DND-41 (cell line): ENCODE results near the gene BACH2.

Experiments used
- ATAC-seq: fragments of 200-7000 bp; cut with Tn5 transposase; 3 replicates; pipeline ENCODE4 v1.9.1; 2021; ENCODE audit warnings: low read depth; ENCODE audit not compliant: insufficient read depth
- DNase-seq: peaks from one replicate; pipeline ENCODE4 v3.0.0-alpha.2; 2020
- H2AFZ ChIP-seq: 2 replicates; pipeline ENCODE4 v1.6.0; 2012; ENCODE audit warnings: low read depth, low read length
- H3K27ac ChIP-seq: 2 replicates; pipeline ENCODE4 v1.5.1; 2012; ENCODE audit warnings: low read length, inconsistent platforms
- H3K27me3 ChIP-seq: fragments of 200-600 bp; sonication (generic); 2 replicates; pipeline ENCODE4 v1.6.0; 2012; ENCODE audit warnings: low read length, mild to moderate bottlenecking, inconsistent platforms; ENCODE audit not compliant: insufficient read depth, poor library complexity
- H3K36me3 ChIP-seq: 2 replicates; pipeline ENCODE4 v1.5.1; 2012; ENCODE audit warnings: low read length, inconsistent platforms; ENCODE audit not compliant: insufficient read depth
- H3K4me1 ChIP-seq: 2 replicates; pipeline ENCODE4 v1.5.1; 2012; ENCODE audit warnings: mild to moderate bottlenecking, low read length; ENCODE audit not compliant: insufficient read depth
- H3K4me2 ChIP-seq: 2 replicates; pipeline ENCODE4 v1.6.0; 2012; ENCODE audit warnings: mild to moderate bottlenecking, moderate library complexity, low read length, inconsistent platforms; ENCODE audit not compliant: insufficient read depth
- H3K4me3 ChIP-seq, 2 experiments: fragments of 200-600 bp in 1 of 2; shearing (Covaris generic) in 1 of 2; 2 replicates each; pipeline ENCODE4 v1.5.1; 2012 to 2016; ENCODE audit warnings: inconsistent platforms in 2 of 2, low read length in 2 of 2, mild to moderate bottlenecking in 2 of 2, low read depth in 1 of 2, moderate library complexity in 1 of 2
- H3K79me2 ChIP-seq: 2 replicates; pipeline ENCODE4 v1.6.0; 2012; ENCODE audit warnings: low read length, inconsistent platforms; ENCODE audit not compliant: insufficient read depth
- H3K9ac ChIP-seq: 2 replicates; pipeline ENCODE4 v1.6.0; 2012; ENCODE audit warnings: low read depth, mild to moderate bottlenecking, inconsistent platforms, low read length, moderate library complexity
- H3K9me3 ChIP-seq: 2 replicates; pipeline ENCODE4 v1.5.1; 2012; ENCODE audit warnings: low read length, moderate library complexity, mild to moderate bottlenecking, inconsistent platforms; ENCODE audit not compliant: insufficient read depth, severe bottlenecking
- H4K20me1 ChIP-seq: 2 replicates; pipeline ENCODE4 v1.6.0; 2012; ENCODE audit warnings: low read length; ENCODE audit not compliant: insufficient read depth
- EZH2 ChIP-seq: IDR thresholded peaks from 3 replicates; pipeline ENCODE4 v1.6.1; 2012; ENCODE audit warnings: borderline replicate concordance, low read depth, mild to moderate bottlenecking, moderate library complexity, low read length, inconsistent platforms; ENCODE audit not compliant: severe bottlenecking
- TF ChIP-seq, protein P1 (sequence below): IDR thresholded peaks from 2 replicates; pipeline ENCODE4 v1.5.1; 2012; ENCODE audit warnings: borderline replicate concordance, low read length, moderate library complexity, mild to moderate bottlenecking; ENCODE audit not compliant: poor library complexity, severe bottlenecking; ENCODE audit errors: extremely low read depth

The BACH2 gene

DNA sequence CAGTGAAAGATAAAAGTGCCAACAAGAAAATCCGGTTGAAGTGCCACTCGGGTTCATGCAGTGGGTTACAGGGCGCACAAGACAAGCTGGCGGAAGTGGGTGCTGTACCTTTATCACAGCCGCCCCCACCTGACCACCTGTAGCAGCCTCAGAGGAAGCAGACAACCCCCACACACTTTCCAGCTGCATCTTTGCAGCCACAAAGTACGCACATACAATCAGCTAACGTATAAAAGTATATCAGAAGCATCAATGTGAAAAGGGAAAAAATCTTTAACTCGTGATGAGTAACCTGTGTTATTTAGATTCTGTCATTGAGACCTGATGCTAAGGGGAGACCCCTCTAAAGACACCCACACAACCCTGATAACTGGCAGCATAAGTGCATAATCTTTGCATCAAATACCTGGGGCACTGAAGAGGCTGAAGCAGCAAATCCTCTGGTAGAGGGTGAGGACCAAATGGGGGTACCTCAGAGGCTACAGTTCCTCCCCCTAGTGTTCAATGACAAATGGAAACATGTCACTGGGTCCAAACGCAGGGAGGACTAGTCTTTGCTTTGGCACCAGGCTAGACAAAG, 22.1 kb downstream of the BACH2 start:
- ATAC-seq: peak; percentile 93
- Histone ChIP-seq H3K4me2 (peak overlapping the region; percentile 45), H2AFZ (peak overlapping the region; percentile 35; the same call in 1 of the 2 replicates), H3K36me3 (no peaks in the 10 kb centered on the region), H3K4me1 (peaks cover 38% of the 10 kb centered on the region), H3K4me3 (no peak overlapping the region; a peak in 1 of 4 replicates), H4K20me1 (no peaks in the 10 kb centered on the region), H3K27ac (peak overlapping the region; percentile 74), H3K79me2 (peaks cover 3% of the 10 kb centered on the region; the same call in 1 of the 2 replicates), H3K9me3 (no peaks in the 10 kb centered on the region), H3K9ac (peak overlapping the region; percentile 34), H3K27me3 (no peaks in the 10 kb centered on the region)
- TF ChIP-seq, protein P1, sequence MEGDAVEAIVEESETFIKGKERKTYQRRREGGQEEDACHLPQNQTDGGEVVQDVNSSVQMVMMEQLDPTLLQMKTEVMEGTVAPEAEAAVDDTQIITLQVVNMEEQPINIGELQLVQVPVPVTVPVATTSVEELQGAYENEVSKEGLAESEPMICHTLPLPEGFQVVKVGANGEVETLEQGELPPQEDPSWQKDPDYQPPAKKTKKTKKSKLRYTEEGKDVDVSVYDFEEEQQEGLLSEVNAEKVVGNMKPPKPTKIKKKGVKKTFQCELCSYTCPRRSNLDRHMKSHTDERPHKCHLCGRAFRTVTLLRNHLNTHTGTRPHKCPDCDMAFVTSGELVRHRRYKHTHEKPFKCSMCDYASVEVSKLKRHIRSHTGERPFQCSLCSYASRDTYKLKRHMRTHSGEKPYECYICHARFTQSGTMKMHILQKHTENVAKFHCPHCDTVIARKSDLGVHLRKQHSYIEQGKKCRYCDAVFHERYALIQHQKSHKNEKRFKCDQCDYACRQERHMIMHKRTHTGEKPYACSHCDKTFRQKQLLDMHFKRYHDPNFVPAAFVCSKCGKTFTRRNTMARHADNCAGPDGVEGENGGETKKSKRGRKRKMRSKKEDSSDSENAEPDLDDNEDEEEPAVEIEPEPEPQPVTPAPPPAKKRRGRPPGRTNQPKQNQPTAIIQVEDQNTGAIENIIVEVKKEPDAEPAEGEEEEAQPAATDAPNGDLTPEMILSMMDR: peak; percentile 51
- no peak for TF ChIP-seq EZH2
- DNase-seq: peak; percentile 84

DNA sequence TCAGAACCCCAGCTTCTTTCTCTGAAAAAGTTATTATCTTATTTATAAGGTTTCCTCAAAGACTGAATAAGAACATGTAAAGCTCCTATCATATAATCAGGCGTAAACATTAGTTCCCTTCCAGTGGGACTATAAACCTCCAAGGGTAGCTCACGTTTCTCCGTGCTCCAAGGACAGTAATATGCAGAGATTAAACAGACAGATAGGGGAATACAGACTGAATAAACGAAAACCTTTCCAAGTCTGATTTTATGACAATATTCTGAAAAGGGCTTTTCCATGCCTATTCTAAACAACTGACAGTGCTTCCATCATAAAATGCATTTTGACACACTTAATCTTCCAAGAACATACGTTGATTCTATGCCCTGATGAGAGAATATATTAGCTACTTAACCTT, 22.8 kb downstream of the BACH2 start:
- no peak for TF ChIP-seq EZH2
- TF ChIP-seq, protein P1: no peak
- Histone ChIP-seq H2AFZ (no peak overlapping the region), H3K36me3 (no peaks in the 10 kb centered on the region), H3K4me2 (no peak overlapping the region), H3K9me3 (no peaks in the 10 kb centered on the region), H3K4me3 (no peak overlapping the region), H3K27me3 (no peaks in the 10 kb centered on the region), H3K9ac (no peak overlapping the region), H4K20me1 (no peaks in the 10 kb centered on the region), H3K27ac (peak overlapping the region; percentile 58), H3K79me2 (peaks cover 3% of the 10 kb centered on the region; the same call in 1 of the 2 replicates), H3K4me1 (peaks cover 45% of the 10 kb centered on the region)
- DNase-seq (no peak), ATAC-seq (no peak)

DNA sequence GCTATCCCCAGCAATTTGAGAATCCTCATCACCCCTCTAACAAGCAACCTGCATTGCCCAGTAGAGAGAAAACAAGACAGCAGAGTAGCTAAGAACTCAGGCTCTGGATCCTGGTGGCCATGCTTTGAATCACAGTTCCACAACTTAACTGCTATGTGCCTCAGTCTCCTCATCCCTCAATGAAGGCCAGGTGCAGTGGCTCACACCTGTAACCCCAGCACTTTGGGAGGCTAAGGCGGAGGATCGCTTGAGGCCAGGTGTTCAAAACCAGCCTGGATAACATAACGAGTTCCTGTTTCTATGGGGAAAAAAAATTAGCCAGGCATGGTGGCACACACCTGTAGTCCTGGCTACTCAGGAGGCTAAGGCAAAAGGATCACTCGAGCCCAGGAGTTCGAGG, 23.7 kb downstream of the BACH2 start:
- no peaks in the 10 kb centered on the region for H3K9me3 ChIP-seq
- TF ChIP-seq, protein P1: no peak
- no peak for TF ChIP-seq EZH2
- DNase-seq (no peak), ATAC-seq (no peak)
- no peak overlapping the region for H3K4me2 ChIP-seq
- no peaks in the 10 kb centered on the region for H4K20me1 ChIP-seq
- no peak overlapping the region for H3K4me3 ChIP-seq
- H3K9ac ChIP-seq: no peak overlapping the region
- no peaks in the 10 kb centered on the region for H3K36me3 ChIP-seq
- no peaks in the 10 kb centered on the region for H3K27me3 ChIP-seq
- H3K27ac ChIP-seq: peak overlapping the region; percentile 58; the same call in 1 of the 2 replicates
- H3K4me1 ChIP-seq: peaks cover 48% of the 10 kb centered on the region
- H3K79me2 ChIP-seq: no peaks in the 10 kb centered on the region
- no peak overlapping the region for H2AFZ ChIP-seq

DNA sequence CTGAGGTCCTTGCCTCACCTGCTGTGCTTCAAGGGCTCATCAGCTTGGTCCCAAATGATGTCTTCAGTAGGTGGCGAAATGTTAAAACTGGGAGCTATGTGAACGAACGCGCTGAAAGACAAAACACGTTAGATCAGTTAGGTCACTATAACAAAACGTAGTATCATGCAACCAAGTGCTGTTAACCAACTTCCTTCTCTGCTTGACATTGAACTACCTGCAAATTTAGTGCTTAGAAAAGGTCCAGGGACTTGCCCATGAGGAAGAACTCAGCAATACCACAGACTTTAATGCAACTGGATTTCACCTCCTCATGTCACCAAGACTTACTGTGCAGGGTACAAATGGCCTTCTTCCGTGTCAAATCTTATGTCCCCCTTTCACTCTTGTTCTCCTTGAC, 24.8 kb downstream of the BACH2 start:
- DNase-seq: no peak
- no peaks in the 10 kb centered on the region for H4K20me1 ChIP-seq
- no peak overlapping the region for H3K27ac ChIP-seq
- peaks cover 48% of the 10 kb centered on the region for H3K4me1 ChIP-seq
- no peak overlapping the region for H3K4me3 ChIP-seq
- H3K36me3 ChIP-seq: no peaks in the 10 kb centered on the region
- no peak for ATAC-seq
- H3K4me2 ChIP-seq: no peak overlapping the region
- H3K9ac ChIP-seq: no peak overlapping the region
- TF ChIP-seq, protein P1: no peak
- no peak for TF ChIP-seq EZH2
- H3K27me3 ChIP-seq: no peaks in the 10 kb centered on the region
- no peak overlapping the region for H2AFZ ChIP-seq
- H3K9me3 ChIP-seq: no peaks in the 10 kb centered on the region
- H3K79me2 ChIP-seq: no peaks in the 10 kb centered on the region
